GM18873 (cell line): ENCODE measurements around the gene CD82.
"Not testable (repeated sequence)": the region's sequence is repeated elsewhere in the genome, so short reads cannot be mapped to it uniquely, and the experiment has no call there.

Experiments used
- ATAC-seq: cut with Tn5 transposase; IDR thresholded peaks from one replicate; pipeline ENCODE4 v1.9.1; 2021; ENCODE audit warnings: mild to moderate bottlenecking, moderate library complexity, moderate number of reproducible peaks; ENCODE audit not compliant: unreplicated experiment, low FRiP score

The CD82 gene

DNA sequence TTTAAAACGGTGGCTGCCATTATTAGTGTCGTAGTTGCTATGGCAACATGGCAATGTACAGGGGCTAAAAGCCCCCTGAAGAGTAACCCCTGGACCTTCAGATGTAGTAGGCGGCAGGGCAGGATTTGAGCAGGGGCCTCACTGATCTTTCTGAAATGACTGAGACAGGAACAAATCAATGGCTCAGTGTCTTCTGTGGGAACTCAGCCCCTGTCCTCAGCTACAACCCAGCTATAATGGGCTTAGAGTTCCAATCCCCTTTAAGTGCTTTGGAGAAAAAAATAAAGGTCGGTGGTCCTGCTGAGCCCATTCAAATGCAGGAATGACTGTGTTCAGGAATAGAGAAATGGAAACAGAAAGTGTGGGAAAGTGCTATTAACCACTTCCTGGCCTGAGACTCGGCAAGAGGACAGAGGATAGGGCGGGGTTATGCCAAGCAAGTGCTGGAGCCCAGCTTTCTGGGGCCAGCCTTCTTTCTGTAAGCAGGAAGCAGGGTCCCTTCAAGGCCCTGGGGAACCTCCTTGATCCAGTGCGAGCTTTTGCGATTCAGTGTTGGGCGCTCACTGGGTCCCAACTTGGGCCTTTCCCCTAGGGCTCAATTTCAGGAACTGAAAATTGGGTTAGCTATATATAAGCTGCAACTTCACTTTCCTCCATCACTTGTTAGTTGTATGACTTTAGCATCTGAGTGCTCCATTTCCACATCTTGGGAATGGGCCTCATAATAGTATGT, 6.1 kb upstream of the CD82 start:
- ATAC-seq: peak; percentile 74

DNA sequence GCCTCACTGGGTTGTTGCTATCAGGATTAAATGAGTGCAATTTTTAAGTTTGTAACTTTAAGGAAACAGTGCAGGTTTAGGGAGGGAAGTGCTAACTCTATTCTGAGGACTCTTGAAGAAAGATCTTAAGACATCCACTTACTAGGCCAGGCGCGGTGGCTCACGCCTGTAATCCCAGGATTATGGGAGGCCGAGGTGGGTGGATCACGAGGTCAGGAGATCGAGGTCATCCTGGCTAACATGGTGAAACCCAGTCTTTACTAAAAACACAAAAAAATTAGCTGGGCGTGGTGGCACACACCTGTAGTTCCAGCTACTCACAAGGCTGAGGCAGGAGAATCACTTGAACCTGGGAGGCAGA, 5.5 kb upstream of the CD82 start:
- not testable (repeated sequence) for ATAC-seq

DNA sequence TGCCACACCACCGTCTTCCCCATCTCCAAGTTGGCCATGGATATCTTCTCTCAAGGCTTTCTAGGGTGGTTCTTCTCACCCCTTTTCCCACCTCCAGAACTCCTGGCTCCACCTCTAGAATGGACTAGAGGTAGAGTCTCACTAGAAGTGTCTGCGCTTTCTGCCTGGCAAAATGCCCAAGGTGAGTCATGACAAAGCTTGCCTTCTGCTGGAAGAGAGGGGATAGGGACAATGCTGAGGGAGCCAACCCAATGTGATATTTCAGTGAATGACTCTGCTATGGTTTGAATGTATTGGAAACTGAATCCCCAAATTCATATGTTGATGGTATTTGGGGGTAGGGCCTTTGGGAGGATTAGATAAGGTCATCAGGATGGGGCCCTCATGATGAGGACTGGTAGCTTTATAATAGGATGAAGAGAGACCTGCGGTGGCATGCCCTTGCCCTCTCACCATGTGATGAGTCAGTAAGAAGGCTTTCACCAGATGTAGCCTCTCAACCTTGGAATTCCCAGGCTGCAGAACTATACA, 4.1 kb upstream of the CD82 start:
- no peak for ATAC-seq

DNA sequence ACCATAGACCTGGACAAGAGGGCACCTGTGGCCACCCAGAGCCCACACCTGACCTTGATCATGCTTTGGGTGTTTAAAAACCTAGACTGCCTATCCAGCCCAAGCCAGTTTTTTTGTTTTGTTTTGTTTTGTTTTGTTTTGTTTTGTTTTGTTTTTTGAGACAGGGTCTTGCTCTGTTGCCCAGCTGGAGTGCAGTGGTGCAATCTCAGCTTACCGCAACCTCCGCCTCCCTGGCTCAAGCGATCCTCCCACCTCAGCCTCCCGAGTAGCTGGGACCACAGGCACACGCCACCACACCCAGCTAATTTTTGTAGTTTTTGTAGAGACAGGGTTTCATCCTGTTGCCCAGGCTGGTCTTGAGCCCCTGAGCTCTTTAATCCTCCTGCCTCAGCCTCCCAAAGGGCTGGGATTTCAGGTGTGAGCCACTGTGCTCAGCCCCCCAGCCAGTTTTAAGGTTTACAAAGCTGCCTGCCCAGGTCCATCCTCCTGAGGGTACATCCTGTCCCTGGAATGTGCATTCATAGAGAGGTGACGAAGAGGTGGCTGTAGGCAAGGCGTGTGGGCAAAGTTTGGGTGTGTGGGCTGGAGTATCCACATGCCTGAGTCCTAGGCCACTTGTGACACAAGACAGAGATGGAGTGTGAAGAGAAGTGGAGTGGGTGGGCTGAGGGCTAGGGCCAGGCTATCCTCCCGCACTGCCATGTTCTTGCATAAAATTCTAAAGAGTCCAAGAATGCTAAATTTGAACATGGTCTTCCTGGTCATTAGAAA, 3.3 kb upstream of the CD82 start:
- no peak for ATAC-seq

DNA sequence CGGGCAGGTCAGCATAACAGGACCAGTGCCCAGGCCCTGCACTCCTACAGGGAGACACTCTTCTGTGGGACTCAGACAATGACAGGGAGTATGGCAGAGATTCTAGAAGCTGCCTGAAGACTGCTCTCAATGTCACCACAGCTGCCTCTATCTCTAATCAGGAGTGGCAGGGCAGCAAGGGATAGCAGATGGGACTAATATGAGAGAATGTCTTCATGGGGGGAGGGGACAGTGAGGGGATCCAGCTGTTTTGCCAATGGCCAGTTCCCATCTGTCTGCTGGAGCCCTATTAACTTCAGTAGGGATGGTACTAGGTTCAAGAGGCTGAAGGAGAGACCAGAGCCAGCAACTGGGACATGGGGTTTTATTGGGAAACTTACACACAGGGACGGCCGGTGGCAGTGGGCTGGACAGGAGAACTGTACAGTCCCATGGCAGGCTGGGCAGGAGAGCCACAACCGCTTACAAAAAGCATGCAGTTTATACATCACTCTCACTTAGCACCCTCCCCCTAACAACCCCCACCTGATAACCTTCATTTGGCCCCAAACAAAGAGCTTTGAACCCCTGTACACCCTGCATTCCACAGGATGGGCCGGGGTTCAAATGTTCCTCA, 2.5 kb upstream of the CD82 start:
- ATAC-seq: no peak

DNA sequence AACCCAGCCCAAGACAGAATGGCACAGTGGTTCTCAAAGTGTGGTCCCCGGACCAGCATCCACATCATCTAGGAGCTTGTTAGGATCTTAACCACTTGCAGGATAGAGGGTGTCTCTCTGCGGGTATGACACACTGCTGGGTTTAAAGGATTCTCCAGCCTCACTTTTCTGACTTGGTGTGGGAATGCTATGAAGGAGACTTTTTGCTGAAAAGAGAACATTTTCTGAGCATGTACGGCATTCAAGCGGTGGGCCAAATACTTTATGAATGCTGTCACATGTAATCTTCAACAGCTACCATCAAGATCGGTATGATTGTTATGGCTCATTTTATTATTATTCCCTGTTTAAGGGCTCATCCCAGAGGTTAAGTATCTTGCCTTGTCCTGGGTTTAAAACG, 1.8 kb upstream of the CD82 start:
- ATAC-seq: no peak

DNA sequence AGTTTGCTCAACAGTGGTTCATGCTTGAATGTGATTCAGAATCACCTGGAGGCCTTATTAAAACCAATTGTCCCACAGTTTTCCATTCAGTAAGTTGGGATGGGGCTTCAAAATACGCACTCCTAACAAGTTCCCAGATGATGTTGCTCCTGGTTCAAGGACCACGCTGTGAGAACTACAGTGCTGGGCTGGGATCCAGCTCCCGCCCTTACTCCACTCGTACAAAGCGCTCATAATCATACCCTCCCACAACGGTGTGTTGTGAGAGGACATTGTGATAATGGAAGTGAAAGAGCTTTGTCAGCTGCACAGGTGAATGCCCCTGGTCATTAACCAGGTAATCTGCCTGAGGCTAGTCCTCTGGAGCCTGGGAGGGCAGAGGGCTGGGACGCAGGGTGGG, 1.3 kb upstream of the CD82 start:
- ATAC-seq: no peak

DNA sequence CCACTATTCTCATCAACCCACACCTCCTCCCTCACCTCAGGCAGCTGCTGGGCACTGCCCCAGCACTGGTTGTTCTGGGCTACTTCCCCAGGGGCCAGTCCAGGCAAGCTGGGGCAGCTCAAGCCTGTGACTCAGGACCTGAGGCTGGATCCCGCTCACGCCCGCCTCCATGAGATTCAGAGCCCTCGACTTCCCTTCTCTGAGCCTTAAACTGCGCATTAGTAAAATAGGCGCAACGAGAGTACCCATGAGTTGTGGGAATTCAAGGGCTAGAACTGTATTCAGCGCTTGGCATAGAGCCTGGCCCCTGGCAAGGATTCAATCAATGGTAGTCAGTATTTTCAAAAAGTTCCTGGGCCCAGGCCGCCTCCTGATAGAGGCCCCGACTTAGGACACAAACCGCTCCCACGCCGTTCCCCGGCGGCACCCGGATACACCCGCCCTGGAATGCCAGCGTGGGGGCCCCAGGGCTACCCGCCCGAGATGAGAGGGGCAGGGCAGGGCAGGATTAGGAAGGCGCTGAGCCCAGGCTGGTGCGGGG, 723 bp upstream of the CD82 start:
- ATAC-seq: no peak

DNA sequence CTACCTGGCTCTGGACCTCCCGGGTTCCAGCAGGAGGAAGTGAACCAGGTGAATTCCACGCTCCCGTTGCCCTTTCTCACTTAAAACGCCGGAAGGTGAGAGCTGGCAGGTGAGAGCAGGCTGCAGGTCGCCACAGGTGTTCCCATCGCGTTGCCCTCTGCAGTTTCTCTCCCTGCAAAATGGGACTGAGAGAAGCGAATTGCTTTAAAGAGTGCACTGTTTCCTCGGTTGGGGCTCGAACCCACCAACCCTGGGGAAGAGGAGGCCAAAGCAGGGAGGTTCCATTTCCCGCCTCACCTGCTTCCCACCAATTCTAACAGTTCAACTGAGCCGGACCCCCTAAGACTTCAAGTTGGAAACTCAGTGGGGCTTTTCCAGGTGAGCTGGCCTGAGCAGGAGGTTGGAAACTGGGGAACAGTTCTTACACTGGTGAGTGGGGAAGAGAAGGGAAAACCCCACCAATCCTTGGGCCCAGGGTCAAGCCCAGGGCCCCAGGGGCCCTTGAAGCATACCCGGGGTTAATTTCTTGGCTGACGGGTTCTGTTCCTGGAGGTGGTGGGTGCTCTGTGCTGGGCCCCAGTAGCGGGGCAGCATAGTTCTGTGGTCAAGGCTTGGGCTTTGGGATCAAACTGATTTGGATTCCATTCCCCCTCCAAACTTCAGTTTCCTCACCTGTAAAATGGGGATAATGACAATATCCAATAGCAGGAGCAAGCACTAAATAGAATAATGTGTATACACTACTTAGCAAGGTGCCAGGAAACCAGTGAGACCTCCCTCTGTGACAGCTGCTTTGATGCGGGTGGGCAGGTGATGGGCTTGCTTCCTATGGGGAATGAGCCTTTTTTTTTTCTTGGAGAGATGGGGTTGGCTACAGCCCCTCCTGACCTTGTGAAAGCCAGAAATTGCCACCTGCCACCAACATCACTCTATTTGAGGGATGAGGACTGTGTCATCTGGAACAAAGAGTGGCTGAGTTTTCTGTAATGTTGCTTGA, 788 bp downstream of the CD82 start:
- ATAC-seq: no peak

DNA sequence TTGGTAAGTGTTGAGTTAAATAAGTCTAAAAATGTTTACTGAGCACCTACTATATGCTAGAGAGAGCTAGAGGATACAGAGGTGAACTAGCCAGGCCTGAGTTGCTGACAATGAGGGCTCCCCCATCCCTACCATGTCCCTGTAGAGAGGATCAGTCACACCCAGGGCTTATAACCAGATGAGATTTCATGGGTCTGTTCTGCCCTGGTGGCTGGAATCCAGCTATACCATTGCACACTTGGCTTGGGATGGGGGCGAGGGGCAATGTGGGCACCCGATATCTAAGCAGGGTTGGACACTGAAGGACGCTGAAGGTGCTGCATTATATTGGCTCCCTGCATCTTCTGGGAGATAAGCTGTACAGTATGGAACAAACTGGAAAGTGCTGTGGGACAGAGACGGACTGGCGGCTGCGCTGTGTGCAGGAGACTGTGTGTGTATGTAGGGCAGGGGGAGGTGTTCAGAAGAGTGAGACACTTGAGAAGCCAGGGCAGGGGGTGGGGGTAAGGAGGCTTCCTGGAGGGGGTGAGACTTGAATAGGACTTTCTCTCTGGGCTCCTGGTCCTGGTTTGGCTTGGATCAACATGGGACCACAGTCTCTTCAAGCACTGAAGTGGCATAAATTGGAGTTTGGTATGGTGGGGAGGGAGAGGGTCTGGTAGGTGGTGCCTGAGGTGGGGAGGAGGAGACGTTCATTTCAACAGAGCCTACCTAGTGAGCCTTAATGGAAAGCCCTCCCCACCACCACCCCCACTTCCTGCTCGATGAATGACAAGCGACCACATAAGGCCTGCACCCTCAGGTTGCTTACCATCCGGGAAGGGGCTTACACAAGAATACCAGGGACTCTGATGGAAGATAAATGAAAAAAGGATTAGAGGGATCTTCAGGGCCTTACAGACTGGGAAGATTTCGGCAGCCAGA, 1.8 kb downstream of the CD82 start:
- ATAC-seq: no peak

DNA sequence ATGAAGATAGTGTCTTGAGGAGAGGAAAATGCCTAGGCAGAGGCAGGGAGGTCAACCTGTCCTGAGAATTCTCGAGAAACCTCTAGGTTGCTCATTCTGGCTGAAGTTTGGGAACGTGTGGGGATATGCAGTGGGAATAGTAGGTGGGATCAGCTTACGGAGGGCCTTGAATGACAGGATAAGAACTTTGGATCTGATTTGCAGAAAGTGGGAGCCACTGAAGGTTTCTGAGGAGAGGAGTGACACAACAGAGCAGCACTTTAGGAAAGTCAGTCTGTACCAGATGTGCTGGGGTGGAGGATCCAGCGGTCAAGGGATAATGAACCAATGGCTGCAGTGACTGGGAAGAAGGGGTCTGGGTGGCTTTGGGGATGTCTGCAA, 2.4 kb downstream of the CD82 start:
- no peak for ATAC-seq

DNA sequence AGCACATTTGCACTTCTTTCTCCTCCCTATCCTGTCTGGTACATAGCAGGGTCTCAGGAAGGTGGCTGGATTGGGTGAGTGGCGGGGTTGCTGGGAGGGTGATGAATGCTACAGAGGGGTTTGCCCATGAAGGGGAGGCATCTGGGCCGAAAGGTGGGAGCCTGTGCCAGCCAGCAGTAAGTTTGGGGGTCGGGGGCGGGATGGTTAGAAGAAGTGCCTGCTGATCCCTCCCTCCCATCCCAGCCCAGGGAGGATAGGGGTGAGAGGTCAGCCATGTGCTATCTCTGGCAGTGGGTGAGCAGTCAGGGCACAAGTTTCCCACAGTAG, 2.8 kb downstream of the CD82 start:
- ATAC-seq: no peak

DNA sequence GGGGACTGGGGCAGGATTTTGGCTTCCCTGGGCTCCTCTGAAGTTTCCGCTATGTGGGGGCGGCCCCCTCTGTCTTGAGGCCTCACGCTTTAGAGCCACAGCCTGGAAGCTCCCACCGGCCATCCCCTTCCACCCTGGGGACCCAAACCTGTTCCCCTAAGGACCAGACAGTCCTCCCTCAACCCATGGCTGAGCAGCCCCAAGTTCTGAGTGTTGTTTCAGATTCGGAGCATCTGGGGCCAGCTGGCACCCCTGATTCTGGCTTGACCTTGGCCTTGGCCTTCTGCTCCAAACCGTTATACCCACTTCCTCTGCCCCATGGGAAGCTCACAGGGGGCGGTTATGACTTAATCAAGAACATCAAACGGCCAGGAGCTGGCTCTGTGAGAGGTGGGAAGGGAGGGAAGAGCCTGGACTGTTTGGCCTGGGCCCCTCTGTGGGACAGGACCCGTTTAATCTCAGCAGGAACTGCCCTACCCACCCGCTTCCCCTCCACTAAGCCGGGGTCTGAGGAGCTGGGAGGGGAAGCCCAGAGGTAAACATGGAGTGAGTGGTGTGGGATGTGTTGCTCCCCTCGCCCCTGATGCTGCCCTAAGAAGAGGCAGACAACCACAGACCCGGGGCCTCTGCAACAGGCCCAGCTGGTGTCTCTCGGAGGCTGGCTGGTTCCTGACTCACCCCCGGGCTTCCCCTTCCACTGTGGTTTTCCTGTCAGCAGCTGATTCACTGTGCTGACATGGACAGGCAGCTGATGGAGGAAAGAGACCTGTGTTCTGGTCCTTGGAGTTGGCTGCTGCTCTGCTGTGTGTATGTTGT, 3.4 kb downstream of the CD82 start:
- peak; percentile 45 for ATAC-seq

DNA sequence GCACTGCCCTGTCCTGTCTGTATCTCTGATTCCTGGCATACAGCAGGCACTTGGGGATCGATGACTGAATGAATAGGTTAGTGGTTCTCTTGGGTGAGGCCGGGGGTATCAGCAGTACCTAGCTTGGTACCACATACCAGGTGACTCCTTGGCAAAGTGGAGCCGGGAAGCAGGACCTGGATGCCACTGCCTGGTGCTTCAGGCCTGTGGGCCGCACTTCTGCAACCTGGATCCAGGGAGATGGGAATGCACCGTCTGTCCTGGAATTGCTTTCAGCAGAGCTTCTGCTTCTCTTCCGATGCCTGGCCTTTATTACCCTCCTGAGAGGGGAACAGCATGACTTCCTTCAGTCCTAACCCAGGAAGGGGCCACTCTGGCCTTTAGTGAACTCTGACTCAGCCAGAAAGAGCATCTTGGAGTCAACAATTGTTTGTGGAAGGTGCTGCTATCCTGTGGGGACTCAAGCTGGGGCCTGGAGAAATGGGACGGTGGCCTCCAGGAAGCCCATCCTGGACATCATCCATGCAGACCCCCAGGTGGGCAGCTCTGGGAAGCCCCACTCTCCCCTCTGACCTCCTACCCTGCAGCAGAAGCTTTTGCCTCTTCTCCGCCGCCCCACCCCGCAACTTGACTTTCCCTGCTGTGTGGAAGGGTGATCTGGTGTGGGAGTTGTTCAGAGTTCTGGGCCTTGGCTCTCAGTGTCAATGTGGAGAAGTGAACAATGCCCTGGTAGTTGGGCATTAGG, 5.1 kb downstream of the CD82 start:
- ATAC-seq: no peak

DNA sequence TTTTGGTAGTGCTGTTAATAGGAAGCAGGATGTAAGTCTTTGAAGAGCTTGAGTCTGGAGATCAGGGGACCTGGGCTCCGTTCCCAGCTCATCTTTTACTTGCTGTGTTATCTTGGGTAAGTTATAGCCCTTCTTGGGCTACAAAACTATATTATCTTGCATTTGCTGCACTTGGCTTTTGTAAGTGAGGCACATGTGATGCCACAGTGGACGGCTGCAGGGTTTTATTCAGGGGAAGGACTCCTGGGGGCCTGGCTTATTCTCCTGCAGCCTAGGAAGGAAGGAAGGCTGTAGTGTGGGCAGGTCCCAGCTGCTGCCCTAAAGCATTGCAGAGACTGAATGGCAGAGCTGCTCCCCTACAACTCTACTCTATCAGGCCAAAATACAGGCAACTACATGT, 6.4 kb downstream of the CD82 start:
- ATAC-seq: no peak

DNA sequence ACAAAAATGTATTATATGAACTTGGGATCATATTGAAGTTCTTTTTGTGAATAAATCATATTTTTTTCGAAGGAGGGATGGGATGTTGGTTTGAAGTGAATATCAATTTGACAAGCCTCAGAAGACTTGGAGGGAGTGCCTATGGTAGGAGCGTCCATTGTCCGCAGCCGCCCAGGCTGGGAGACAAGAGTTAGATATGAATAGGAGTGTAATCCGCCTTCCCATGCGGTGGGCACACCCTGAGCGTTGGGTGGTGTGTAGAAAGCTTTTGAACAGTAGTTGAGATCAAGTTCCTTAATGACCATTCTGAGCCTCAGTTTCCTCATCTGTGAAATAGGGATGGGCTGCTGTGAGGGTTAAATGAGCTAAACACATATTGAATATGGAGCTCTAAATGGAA, 7.0 kb downstream of the CD82 start:
- ATAC-seq: no peak

DNA sequence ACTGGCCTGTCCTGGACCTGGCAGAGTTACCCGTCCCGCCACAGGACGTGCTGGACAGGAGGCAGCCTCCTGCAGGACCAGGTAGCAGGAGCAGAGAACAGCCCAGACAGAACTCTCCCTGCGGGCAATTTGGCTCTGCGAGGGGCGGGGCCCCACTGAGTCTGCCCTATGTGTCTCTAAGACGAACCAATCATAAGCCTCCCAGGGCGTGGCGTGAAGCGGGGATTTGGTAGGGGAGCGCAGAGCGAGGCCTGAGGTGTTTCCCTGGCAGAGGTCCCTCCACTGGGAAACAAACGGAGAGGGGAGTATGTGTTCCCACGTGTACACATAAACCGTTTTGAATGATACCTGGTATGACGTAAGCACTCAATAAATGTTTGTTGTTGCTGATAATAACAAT, 7.4 kb downstream of the CD82 start:
- ATAC-seq: no peak

DNA sequence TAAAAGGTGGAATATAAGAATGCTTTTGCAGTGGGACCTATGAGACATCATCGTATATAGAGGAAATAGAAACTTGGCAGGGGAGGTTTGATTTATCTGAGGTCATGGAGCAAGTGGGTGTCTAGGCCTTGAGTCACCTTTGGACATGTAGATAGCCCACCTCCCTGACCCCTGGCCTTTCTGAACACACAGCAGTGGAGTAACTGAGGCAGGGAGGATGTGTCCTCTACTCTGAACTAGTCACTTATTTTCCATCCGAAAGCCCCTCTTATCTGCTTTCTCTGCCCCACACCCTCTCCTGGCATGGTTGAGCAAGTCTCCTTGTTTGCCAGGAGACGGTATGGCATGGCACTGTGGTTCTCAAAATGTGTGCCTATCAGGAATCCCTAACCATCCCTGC, 7.9 kb downstream of the CD82 start:
- ATAC-seq: no peak
